Hepatocyte (in vitro differentiated cells): ENCODE data around the gene FFAR3. TPM values are rescaled to one million over a fixed set of nuclear protein-coding genes. Genes with fewer than 3 reads are reported as not detected.

ENCODE experiments used
- DNase-seq: peaks from one replicate; pipeline ENCODE4 v3.0.0-alpha.2; 2016; ENCODE audit warnings: low spot score
- H2AFZ ChIP-seq: fragments of 200-600 bp; sonication (generic); 2 replicates; pipeline ENCODE4 v1.6.0; 2016; ENCODE audit warnings: antibody characterized with exemption, mild to moderate bottlenecking
- H3K27ac ChIP-seq: fragments of 200-600 bp; sonication (generic); 2 replicates; pipeline ENCODE4 v1.5.1; 2016; ENCODE audit warnings: mild to moderate bottlenecking
- H3K27me3 ChIP-seq: fragments of 200-600 bp; sonication (generic); 2 replicates; pipeline ENCODE4 v1.6.1; 2016
- H3K36me3 ChIP-seq: fragments of 200-600 bp; sonication (generic); replicated peaks from 2 replicates; pipeline ENCODE4 v1.5.1; 2016; ENCODE audit warnings: low read depth; ENCODE audit not compliant: insufficient read depth
- H3K4me1 ChIP-seq: fragments of 200-600 bp; sonication (generic); 2 replicates; pipeline ENCODE4 v1.5.1; 2016; ENCODE audit warnings: mild to moderate bottlenecking, moderate library complexity; ENCODE audit not compliant: insufficient read depth
- H3K4me2 ChIP-seq: fragments of 200-600 bp; sonication (generic); 2 replicates; pipeline ENCODE4 v1.6.0; 2016
- H3K4me3 ChIP-seq: fragments of 200-600 bp; sonication (generic); 2 replicates; pipeline ENCODE4 v1.5.1; 2016; ENCODE audit warnings: mild to moderate bottlenecking
- H3K79me2 ChIP-seq: fragments of 200-600 bp; sonication (generic); 2 replicates; pipeline ENCODE4 v1.6.0; 2017; ENCODE audit warnings: mild to moderate bottlenecking
- H3K9me2 ChIP-seq: fragments of 200-600 bp; sonication (generic); replicated peaks from 2 replicates; pipeline ENCODE4 v1.6.0; 2017; ENCODE audit warnings: mild to moderate bottlenecking; ENCODE audit not compliant: insufficient read depth
- H3K9me3 ChIP-seq: fragments of 200-600 bp; sonication (generic); 2 replicates; pipeline ENCODE4 v1.5.1; 2016; ENCODE audit warnings: low read depth, mild to moderate bottlenecking
- H4K20me1 ChIP-seq: fragments of 200-600 bp; sonication (generic); 2 replicates; pipeline ENCODE4 v1.6.0; 2016; ENCODE audit warnings: mild to moderate bottlenecking; ENCODE audit not compliant: insufficient read depth, poor library complexity, severe bottlenecking
- EZH2 ChIP-seq: fragments of 200-600 bp; sonication (generic); IDR thresholded peaks from 2 replicates; pipeline ENCODE4 v1.6.1; 2016; ENCODE audit warnings: antibody characterized with exemption, mild to moderate bottlenecking, borderline replicate concordance
- EZH2phosphoT487 ChIP-seq: fragments of 200-600 bp; sonication (generic); IDR thresholded peaks from one replicate; pipeline ENCODE4 v1.6.1; 2018; ENCODE audit warnings: antibody characterized with exemption, mild to moderate bottlenecking, low read depth, moderate library complexity; ENCODE audit not compliant: unreplicated experiment, severe bottlenecking
- WGBS: methylation state at CpG from one replicate; pipeline ENCODE4 v1.1.6; 2016; ENCODE audit warnings: low lambda C conversion rate; ENCODE audit errors: missing lambda C conversion rate; 5-methylcytosine and 5-hydroxymethylcytosine counted together
- polyA plus RNA-seq: library from polyadenylated mRNA; unstranded; fragments of >200 nt; fragmentation: Nextera tagmentation; extraction: Ambion mirVana; gene quantifications from 2 replicates; pipeline ENCODE4 v1.2.1, GENCODE V29; 2016
- total RNA-seq: library from RNA; depleted of rRNA; stranded (reverse); fragments of >200 nt; gene quantifications from 2 replicates; pipeline ENCODE4 v1.2.3, GENCODE V29; 2014
- TF ChIP-seq, protein P1 (sequence below): fragments of 200-600 bp; sonication (generic); IDR thresholded peaks from 2 replicates; pipeline ENCODE4 v1.5.1; 2016; ENCODE audit warnings: antibody characterized with exemption, mild to moderate bottlenecking; ENCODE audit not compliant: poor library complexity

FFAR3 gene
- total and polyA plus RNA-seq, 2 experiments from 2014 or later: 0.80 TPM; not detected in 1

DNA sequence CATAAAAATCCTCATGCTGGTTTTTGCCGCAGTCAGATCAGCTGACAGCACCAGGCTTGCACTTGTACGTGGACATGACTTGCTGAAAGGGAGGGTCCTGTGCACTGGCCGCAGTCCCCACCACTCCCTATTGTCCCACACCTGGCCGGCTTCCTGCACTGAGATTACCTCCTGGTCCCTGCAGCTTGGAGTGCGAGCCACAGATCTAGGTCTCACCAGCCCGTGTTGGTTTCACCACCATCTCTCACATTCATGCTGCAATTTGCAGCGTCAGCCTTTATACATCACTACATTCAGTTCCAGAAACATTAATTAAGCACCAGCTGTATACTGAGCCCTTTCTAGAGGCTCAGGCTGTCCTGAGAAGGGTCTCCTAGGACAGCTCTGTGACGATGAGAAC is 44.2 kb upstream of the FFAR3 start:
- Histone ChIP-seq H3K36me3 (no peaks in the 10 kb centered on the region), H2AFZ (no peak overlapping the region), H3K27ac (no peak overlapping the region), H3K27me3 (no peaks in the 10 kb centered on the region), H4K20me1 (no peaks in the 10 kb centered on the region), H3K4me2 (no peak overlapping the region), H3K9me3 (no peaks in the 10 kb centered on the region), H3K79me2 (no peaks in the 10 kb centered on the region), H3K9me2 (no peaks in the 10 kb centered on the region), H3K4me3 (no peak overlapping the region), H3K4me1 (peaks cover 24% of the 10 kb centered on the region)
- no peak for DNase-seq
- no peak for TF ChIP-seq EZH2phosphoT487
- no peak for TF ChIP-seq EZH2
- TF ChIP-seq, protein P1, sequence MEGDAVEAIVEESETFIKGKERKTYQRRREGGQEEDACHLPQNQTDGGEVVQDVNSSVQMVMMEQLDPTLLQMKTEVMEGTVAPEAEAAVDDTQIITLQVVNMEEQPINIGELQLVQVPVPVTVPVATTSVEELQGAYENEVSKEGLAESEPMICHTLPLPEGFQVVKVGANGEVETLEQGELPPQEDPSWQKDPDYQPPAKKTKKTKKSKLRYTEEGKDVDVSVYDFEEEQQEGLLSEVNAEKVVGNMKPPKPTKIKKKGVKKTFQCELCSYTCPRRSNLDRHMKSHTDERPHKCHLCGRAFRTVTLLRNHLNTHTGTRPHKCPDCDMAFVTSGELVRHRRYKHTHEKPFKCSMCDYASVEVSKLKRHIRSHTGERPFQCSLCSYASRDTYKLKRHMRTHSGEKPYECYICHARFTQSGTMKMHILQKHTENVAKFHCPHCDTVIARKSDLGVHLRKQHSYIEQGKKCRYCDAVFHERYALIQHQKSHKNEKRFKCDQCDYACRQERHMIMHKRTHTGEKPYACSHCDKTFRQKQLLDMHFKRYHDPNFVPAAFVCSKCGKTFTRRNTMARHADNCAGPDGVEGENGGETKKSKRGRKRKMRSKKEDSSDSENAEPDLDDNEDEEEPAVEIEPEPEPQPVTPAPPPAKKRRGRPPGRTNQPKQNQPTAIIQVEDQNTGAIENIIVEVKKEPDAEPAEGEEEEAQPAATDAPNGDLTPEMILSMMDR: no peak
- 93% methylated on average over 8 of the region's 8 CpGs for WGBS

GRCh38 chr19:35314858-35315470 is 43.3 kb upstream of the FFAR3 start:
- TF ChIP-seq EZH2phosphoT487 (no peak), EZH2 (no peak)
- H3K4me2 ChIP-seq: no peak overlapping the region
- no peaks in the 10 kb centered on the region for H3K79me2 ChIP-seq
- no peak overlapping the region for H3K27ac ChIP-seq
- WGBS: 91% methylated on average over 10 of the region's 10 CpGs
- no peaks in the 10 kb centered on the region for H3K9me3 ChIP-seq
- no peaks in the 10 kb centered on the region for H4K20me1 ChIP-seq
- no peaks in the 10 kb centered on the region for H3K36me3 ChIP-seq
- DNase-seq: no peak
- H3K4me3 ChIP-seq: no peak overlapping the region
- H3K27me3 ChIP-seq: no peaks in the 10 kb centered on the region
- H3K4me1 ChIP-seq: peaks cover 16% of the 10 kb centered on the region
- no peak overlapping the region for H2AFZ ChIP-seq
- no peaks in the 10 kb centered on the region for H3K9me2 ChIP-seq

GRCh38 chr19:35315883-35316282 is 42.4 kb upstream of the FFAR3 start:
- Histone ChIP-seq H3K27ac (no peak overlapping the region), H3K4me1 (peaks cover 11% of the 10 kb centered on the region), H3K79me2 (no peaks in the 10 kb centered on the region), H3K9me2 (no peaks in the 10 kb centered on the region), H3K9me3 (no peaks in the 10 kb centered on the region), H4K20me1 (no peaks in the 10 kb centered on the region), H3K27me3 (no peaks in the 10 kb centered on the region), H2AFZ (no peak overlapping the region), H3K4me3 (no peak overlapping the region), H3K4me2 (no peak overlapping the region), H3K36me3 (no peaks in the 10 kb centered on the region)
- TF ChIP-seq, protein P1: no peak
- TF ChIP-seq EZH2 (no peak), EZH2phosphoT487 (no peak)
- DNase-seq: no peak
- 65% methylated on average over 9 of the region's 9 CpGs for WGBS

DNA sequence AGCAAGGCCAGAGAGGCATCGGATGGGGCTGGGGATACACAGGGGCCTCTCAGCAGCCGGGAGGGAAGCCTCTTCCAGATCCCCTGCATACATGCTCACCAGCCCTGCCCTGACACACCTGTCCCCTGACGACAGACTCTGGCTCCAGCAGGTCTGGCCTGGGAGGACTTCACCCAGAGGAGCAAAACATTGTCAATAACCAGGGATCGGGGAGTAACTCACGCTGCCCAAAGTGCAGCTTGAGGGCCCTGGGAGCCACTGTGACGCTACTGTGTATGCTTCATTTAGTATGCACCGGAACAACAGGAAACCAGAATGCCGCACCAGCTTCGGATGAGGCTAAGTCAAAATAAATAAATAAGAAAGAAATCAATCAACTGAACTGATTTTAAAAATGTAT is 41.7 kb upstream of the FFAR3 start:
- Histone ChIP-seq H3K79me2 (no peaks in the 10 kb centered on the region), H3K36me3 (no peaks in the 10 kb centered on the region), H2AFZ (no peak overlapping the region), H3K9me3 (no peaks in the 10 kb centered on the region), H3K4me3 (no peak overlapping the region), H3K27me3 (no peaks in the 10 kb centered on the region), H3K4me2 (no peak overlapping the region), H3K9me2 (no peaks in the 10 kb centered on the region), H4K20me1 (no peaks in the 10 kb centered on the region), H3K4me1 (peaks cover 11% of the 10 kb centered on the region), H3K27ac (peak overlapping the region; percentile 48)
- TF ChIP-seq EZH2 (no peak), EZH2phosphoT487 (no peak)
- TF ChIP-seq, protein P1: no peak
- peak; percentile 67 for DNase-seq
- 63% methylated on average over 9 of the region's 9 CpGs for WGBS
